Activated T-helper 1 cell treated with Interleukin-2 at 50 U/mL for 16 hours (primary cell): Measurements from ENCODE around the gene SYNJ2.

Experiments
- DNase-seq: peaks from one replicate; pipeline ENCODE4 v3.0.0-alpha.2; 2020; ENCODE audit warnings: low read depth

Gene SYNJ2

DNA sequence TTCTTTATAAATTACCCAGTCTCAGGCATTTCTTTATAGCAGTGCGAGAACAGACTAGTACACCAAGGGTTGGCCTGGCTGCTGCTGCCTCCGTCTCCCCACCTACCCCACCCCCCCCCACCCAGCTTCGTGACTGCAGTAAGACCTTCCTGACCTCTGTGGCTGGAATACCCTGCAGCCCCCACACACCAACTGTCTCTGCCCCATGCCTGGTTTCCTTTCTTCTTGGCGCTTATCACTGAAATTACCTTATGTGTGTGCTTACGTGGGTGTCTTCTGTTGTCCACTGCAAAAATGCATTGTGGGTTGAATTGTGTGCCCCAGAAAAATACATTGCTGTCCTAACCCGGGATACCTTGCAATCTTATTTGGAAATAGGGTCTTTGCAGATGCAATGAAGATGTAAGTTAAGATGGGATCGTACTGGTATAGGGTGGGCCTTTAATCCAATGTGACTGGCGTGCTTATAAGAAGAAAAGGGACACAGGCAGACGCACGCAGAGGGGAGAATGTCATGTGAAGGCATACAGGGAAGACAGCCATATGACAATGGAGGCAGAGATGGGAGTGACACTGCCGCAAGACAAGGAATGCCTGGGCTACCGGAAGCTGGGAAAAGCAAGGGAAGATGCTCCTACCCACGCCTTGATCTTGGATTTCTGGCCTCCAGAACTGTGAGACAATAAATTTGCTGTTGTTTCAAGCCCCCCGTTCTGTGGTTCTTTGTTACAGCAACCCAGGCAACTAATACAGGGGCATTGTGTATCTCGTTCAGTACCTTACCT, 15.4 kb downstream of the SYNJ2 start:
- no peak for DNase-seq

DNA sequence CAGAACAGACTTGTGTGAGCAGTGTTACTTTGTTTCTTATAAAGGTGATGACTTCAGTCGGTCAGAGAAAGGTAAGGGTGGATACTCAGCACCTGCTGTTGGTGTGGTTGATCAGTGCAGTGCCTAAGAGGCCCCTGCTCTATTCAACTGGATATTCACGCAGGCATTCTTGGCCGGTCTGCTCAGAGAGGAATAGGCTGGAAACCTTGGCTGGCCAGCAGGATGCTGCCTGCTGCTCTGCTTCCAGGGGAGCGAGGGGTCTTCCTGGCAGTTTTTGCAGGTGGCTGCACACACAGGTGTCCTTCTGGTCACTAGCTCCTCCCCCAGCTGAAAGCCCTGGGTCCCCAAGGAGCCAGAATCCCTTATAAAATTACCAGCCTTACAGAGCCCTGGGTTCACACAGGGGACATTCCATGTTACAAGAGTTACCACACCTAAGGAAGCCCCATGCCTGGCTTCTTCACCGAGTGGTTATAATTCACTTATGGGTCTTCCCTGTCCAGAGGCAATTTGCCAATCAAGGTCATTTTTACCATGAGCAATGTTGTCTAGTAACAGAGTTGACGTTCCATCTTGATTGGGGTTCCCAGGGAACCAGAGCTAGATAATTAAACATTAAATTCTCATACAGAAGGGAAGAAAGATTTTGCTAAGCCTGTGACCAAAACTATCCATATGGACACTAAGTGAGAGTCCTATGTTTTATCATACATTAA, 16.4 kb downstream of the SYNJ2 start:
- DNase-seq = no peak

DNA sequence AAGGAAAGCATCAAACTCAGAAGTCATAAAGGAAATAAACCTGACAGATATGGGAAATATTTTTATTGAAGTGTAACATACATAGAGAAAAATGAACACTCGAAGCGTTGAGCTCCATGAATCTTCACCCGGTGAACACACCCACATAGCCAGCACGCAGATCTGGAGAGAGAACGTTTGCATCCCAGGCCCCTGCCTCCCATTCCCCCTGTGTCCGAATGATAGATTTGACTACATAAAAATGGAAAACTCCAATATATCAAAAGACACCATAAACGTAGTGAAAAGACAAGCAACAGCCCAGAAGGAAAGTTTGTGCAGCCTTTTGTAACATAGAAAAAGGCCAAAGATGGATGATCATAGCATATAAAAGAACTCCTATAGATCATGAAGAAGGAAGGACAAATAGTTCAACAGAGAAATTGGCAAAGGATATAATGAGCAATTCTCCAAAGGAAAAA, 17.1 kb downstream of the SYNJ2 start:
- DNase-seq = no peak

DNA sequence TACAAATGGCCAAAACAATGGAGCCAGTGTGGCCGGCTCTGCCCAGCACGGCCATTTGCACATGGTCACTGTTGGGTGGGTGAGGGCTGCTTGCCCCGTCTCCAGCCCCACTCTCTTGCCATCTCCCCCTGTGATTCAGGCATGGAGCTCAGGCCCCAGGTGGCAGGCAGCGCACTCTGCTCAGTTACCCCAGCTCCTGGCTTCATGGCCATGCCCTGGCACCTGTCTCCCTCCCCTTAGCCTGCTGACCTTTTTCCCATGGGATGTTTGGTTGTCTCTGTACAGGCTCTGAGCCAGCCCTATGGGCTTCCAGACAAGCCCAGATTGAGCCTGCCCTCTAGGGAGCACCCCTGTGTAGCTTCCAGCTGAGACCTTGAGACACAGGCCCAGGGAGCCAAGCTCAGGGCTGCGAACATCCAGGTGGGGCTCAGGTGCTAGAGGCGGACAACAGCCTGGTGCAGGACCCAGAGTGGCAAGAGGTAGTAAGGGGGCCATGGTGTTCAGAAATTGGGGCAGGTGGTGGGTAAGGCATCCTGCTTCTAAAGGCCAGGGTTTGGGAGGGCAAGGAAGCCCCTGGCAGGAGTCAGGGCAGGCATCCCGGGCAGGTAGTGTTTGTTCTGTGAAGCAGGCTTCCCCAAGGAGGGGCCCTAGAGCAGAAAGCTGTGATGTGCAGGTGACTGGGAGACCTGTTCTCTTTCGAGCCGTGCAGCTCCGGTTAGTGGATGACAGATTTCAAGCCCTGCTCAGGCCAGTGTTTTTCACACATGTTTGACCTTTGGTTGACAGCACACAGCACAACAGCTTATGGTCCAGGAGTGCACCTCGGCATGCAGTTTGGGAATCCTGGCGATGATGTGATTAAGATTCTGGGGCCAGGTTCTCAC, 17.7 kb downstream of the SYNJ2 start:
- DNase-seq = no peak

DNA sequence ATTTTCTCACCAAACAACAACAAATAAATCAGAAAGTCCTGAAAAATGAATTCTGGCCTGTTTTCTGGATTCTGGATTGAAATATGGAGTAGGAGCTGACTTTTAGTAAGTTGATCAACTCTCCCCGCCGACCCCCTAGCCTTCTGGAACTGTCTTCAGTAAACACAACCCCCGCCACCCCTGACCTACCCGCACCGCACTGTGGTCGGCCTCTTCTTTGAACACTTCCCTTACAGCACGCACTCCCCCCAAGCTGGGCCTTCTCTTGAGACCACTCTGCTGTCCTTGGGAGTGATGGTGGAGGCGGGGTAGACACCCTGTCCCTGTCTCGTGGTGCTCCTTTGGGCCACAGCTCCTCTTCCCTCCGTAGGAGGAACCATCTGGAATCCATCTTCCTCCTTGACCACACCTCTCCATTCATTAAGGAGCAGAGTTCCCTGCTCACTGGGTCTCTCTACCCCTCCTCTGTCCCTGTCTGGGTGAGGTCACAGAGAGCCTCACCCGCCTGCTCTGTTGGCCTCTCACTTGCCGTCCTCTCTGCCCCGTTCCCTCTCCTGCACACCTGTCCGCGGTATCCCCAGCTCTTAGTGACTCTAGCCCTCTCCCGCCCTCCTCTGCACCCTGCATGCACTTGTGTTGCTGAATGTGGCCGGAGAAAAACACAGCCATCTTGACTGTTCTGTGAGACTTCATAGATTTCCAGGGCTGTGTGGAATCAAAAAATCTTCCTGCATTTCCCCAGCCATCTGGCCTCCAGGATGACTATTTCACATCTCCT, 19.1 kb downstream of the SYNJ2 start:
- no peak for DNase-seq

DNA sequence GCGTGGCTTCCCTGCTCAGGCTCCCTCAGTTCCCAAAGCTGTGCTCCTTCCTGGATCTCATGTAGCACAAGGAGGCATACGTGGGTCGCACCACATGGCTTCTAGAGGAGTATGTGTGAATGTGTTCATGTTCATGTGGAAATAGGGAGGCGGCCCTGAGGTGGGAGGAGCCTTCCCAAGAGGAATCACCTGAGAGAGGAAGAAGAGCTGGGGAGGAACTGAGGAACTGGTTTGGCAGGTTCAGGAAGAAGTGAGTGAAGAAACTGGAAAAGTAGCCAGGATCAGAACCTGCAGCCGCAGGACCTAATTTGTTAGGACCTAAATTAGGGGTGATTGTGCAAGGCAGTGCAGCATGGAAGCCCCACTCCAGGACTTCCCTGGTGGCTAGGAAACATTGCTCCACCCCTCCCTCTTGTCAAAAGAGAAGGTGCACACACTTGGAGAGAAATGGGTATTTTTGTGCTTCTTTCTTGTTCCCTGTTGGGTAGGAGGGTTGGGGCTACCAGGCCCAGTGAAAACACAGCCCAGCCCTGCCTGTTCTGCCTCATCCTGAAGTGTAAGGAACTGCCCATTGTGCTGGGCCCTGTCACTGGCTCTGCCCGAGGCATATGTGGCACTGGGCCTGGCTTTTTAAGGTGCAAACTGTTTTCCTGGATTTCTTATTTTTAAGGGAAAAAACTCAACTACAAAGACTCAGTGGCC, 20.7 kb downstream of the SYNJ2 start:
- DNase-seq = no peak

DNA sequence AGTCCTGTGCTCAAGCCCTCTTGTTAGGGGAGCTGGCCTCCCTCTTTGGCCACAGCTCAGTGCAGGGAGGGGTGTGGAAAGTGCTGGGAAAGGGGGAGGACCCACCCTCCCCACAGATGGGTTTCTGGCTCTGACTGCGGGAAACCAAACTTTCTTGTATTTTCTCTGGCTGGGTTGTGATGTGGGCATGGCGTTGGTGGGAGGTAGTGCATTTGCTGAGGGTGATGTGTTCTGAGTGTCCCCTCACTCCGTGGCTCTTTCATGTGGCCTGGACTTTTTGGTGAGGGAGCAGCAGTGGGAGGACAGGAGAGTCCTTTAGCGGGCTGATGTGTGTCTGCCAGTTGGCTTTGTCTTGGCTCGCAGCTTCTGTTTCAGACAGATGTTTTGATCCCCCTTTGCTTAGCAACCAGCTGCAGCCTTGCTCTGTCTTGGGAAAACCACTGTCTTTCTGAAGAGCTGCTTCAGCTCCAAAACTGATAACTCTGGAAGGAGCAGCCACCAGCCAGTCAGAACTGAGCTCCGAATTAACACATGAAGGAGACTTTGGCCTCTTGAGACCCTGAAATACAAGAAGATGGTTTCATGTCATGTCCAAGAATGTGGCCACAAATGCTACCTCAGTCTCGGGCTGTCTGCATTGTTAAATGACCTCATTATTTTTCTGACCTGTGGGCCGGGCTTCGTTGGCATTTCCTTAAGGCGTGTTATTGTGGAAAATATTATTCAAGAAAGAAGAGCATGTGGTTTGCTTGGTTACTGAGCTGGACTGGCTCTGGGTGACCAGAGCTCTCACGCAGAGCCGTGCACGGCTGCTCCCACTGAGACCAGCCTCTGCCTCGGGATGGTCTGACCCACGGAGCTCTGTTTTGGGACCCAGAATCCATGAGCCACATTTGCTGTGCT, 21.5 kb downstream of the SYNJ2 start:
- no peak for DNase-seq

DNA sequence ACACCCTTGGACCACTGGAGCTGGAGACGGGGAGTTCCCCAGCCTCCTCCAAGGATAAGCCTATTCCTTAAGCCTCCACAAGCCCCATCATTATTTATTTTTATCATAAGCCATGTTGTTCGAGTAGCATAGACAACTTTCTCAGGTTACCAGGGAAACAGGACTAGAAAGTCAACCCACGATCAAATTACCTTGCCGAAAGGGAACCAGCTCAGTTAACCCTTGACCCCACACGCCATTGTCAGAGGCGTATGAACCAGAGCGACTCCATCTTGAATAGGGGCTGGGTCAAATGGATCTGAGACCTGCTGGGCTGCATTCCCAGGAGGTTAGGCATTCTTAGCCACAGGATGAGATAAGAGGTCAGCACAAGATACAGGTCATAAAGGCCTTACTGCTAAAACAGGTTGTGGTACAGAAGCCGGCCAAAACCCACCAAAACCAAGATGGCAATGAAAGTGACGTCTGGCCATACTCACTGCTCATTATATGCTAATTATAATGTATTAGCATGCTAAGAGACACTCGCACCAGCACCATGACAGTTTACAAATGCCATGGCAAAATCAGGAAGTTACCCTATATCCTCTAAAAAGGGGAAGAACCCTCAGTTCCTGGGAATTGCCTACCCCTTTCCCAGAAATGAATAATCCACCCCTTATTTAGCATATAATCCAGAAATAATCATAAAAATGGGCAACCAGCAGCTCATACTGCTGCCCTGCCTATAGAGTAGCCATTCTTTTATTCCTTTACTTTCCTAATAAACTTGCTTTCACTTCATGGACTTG, 22.4 kb downstream of the SYNJ2 start:
- no peak for DNase-seq

DNA sequence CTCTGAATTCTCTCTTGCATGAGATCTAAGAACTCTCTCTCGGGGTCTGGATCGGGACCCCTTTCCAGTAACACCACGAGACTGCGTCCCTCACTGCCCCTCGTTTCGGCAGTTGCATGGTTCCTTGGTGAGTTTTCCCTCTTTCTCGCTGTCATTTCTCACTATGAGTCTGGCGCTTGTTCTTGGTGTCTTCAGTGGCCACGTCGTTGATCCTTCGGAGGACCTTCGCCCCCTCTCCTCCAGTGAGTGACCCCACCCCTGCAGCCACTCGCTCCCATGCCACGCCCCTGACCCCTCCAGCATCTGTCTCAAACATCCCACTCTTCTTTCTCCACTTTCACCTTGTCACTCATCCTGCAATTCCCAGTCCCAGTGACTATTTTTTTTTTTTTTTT, 23.0 kb downstream of the SYNJ2 start:
- DNase-seq = no peak

DNA sequence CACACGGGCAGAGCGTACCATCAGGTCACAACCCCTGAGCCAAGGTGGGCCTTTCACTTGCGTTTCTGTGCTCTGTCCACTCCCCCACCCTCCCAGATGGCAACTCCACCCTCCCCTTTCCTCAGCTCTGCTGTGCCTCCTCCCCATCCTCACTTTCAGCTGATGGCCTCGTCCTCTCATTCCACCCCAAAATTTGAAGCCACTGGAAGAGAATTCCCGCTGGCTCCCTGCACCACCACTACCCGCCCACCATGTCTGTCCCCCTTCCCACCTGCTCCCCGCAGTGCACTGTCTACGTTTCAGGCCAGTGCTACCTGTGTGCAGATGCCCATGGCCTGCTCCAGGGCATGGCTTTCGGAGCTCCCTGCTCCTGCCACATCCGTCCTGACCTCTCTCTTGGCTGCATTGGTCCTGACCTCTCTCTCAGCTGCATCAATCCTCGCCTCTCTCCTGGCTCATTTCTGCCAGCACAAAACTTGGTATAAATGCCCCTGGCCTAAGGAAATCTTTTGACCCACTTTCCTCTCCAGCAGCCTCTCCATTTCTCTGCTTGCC, 24.0 kb downstream of the SYNJ2 start:
- no peak for DNase-seq

DNA sequence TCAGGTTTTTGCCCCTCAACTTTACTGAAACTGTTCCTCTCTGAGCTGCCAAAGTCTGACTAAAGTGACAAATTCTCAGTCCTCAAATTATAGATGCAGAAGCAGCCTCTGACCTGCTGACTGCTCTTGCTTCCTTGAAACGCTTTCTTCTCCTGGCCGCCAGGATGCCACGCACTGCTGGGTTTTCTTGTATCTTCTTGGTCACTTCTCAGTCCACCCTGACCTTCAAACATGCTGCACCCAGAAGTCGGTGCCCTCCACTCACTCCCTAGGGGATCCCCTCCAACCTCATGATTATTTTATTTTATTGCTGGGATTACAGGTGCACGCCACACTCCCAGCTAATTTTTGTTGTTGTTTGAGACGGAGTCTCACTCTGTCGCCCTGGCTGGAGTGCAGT, 24.7 kb downstream of the SYNJ2 start:
- no peak for DNase-seq

DNA sequence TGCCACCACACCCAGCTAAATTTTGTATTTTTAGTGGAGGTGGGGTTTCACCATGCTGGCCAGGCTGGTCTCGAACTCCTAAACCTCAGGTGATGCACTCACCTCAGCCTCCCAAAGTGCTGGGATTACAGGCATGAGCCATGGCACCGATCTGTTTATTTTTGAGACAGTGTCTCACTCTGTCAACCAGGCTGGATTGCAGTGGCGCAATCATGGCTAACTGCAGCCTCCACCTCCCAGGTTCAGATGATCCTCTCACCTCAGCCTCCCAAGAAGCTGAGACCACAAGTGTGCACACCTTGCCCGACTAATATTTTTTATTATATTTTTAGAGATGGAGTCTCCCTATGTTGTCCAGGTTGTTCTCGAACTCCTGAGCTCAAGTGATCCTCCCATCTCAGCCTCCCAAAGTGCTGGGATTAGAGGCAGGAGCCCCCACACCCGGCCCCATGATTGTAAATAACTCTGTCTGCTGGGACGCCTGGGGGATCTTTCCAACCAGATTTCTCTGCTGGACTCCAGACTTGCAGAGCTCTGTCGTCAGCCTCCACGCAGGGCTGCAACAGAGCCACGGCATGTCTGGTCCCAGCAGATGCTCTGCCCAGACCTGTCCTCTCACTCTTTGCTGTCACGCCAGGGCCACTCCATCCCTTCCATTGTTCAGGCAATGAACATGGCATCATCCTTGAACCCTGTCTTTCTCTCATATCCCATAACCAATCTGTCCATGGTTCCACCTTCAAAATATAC, 25.3 kb downstream of the SYNJ2 start:
- DNase-seq = no peak

DNA sequence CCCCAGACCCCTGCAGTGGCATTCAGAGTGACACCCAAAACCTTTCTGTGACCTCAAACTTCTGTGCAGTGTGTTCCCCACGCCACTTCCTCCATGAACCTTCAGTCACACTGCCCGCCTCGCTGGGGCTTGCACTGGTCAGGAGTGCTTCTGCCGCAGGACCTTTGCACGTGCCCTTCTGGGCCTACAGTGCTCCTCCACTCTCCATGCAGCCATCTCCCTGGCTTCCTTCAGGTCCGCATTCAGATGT, 27.1 kb downstream of the SYNJ2 start:
- no peak for DNase-seq

DNA sequence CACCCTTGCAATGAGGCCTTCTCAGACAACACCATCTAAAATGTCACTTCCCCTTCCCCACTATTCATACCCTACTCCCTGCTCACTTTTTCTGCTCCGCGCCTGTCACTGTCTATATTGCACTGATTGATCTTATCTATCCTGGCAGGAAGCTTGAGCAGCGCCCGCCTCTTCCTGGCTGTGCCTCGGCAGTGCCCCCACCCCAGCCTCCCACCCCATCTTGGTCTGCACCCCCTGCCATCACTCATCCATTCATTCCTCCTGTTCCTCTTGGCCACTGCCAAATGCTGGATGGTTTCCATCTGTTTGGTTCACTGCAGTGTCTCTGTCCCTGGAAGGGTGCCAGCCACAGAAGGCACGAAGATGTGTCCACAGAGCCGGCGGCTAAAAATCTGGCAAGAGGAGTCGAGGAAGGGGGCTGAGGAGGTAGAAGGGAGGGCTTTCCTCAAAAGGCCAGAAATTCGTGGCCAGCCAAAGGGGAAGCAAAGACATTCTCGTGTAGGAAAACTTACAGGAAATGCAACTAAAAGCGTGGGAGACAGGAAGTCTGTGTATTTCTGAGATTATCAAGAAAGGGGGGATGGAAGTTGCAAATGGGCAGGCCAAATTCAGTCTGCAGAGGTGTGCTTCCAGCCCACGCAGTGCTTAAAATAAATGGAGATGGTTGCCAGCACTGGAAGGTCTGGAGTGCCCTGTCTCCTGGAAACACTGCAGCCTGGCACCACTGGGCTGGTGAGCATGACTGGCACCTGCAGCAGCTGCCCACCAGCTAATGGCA, 27.6 kb downstream of the SYNJ2 start:
- DNase-seq = no peak

DNA sequence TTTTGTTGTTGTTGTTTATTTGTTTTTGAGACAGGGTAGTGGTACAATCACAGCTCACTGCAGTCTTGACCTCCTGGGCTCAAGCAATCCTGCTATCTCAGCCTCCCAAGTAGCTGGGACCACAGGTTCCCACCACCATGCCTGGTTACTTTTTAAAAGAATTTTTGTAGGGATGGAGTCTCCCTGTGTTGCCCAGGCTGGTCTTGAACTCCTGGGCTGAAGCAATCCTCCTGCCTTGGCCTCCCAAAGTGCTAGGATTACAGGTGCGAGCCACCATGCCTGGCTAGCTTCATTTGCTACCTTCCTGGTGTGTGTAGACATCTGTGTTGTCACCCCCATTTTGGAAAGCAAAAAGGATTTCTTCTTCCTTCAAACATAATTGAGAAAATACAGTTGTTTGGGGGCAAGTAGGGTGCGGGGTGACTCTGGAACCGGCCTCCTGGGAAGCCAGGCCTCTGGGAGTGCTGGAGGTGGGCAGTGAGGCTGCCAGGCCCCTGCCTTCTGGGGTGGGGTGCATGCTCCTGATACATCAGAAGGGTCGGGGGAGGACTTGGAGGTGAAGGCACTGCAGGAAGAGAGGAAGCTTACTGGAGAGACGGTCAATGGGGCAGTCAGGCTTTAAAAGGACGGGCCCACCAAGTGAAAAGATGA, 28.4 kb downstream of the SYNJ2 start:
- DNase-seq = no peak

DNA sequence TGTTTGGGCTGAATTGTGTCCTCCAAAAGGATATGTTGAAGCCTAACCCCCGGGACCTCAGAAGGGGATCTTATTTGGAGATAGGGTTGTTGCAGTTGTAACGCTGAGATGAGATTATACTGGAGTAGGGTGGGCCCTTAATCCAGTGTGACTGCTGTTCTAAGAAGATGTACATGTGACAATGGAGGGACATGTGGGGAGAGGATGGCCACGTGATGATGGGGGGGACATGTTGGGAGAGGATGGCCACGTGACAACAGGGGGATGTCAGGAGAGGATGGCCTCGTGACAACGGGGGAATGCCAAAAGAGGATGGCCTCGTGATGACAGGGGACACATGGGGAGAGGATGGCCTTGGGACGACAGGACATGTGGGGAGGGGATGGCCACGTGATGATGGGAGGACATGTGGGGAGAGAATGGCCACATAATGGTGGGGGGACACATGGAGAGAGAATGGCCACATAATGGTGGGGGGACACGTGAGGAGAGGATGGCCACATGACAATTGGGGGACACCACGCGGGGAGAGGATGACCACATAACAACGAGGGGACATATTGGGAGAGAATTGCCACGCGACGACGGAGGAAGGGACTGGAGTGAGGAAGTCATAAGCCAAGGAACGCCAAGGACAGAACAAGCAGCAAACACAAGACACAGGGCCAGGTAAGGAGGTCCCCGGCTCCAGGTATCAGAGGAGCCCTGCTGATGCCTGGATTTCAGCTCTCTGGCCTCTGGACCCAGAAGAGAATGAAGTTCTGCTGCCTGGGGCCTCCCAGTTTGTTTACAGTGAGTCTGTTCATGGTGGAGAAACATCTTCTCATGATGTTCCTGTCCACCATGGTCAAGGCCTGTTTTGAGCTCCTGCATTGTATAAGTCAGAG, 29.2 kb downstream of the SYNJ2 start:
- no peak for DNase-seq
